GM18498 (cell line): ENCODE results near the gene PLXNA2.

ENCODE experiments used
- ATAC-seq: cut with Tn5 transposase; IDR thresholded peaks from one replicate; pipeline ENCODE4 v1.9.1; 2021; ENCODE audit warnings: mild to moderate bottlenecking, moderate library complexity; ENCODE audit not compliant: unreplicated experiment

PLXNA2 gene

GRCh38 chr1:208101661-208102431 is 142.3 kb downstream of the PLXNA2 start:
- ATAC-seq, result no peak

DNA sequence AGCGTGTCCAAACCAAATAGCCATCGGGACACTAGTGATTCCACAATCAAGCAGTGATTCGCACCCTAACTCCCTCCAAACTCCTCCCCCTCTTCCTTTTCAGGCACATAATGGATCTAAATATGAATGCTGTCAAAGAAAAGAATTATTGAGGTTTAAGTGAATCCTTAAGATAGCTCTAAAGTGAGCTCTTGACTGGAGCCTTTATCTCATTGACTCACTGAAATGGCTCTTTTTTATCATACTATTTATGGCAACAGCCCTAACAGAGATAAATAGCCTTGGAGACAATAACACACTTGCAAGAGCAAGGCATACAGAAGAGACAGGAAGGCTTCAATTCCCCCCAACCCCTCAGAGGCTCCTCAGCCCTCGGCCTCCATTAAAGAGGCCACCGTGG is 143.3 kb downstream of the PLXNA2 start:
- ATAC-seq, result no peak

DNA sequence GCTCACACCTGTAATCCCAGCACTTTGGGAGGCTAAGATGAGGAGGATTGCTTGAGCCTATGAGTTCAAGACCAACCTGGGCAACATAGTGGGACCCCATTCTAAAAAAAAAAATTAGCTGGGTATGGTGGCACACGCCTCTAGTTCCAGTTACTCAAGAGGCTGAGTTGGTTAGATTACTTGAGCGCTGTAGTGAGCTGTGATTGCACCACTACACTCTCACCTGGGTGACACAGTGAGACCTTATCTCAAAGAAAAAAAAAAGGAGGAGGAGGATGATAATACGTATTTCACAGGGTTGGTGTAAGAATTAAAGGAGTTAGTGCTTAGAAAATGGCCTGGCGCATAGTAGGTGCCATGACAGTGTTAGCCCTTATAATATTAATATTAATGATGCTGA is 144.1 kb downstream of the PLXNA2 start:
- ATAC-seq, result no peak

DNA sequence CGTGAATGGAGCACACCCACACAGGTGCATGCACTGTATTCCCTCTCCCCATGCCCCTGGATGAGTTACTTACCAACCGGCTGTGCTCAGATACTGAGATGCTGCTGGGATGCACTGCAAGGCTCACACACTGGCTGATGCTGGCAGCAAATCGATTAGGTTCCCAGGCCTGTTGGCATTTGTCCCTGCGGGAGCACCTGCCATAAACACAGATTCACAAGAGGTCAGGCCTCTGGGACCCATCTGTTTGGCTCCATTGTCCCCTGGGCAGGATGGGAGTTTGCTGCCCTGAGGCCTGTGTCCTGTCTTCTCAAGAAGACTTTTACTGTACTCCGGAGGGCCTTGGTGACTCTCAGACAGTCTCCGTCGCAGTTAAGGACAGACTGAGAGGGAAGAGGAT is 145.4 kb downstream of the PLXNA2 start:
- ATAC-seq, result no peak

DNA sequence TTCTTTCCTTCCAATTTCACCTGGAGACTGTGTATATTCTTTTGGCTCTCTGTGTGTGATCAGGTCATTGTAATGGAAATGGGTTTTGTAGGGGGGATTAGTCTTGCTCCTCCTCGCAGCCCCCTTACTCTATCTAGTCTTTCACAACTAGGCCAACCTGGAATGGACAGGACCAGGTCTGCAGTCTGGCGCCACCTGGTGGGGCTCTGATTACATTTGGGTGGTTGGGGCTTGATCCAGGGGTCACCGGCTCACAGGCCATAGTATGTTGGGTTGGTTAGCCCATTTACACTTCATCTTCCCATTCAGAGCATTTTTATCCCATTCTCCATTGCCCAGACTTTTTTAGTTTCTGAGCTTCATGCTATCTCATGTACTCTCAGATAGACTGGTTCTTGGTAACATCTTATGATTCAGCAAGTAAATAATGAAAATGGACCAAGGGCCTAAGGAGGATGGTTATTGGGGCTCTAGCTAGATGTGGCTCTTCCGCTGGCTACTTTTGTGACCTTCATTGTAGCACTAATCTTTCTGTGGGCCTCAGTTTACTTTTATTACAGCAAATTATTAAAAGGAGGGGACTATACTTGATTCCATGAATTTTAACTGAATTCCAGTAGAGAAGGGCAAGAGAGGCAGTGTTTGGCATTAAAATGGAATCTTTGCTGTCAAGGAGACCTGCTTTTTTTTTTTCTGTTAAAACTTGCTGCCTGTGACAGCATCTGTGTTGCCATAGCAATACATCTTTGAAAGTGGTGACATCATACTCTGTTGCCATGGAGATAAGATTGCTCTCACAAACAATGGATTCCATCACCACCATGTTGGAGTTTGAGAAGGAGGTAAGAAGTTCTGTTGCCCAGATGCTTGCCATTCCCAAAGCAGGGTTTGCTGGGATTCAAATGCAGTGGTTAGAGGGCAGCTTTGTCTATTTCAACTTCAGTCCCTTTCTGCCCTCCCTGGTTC is 150.1 kb downstream of the PLXNA2 start:
- ATAC-seq, result peak; percentile 69

DNA sequence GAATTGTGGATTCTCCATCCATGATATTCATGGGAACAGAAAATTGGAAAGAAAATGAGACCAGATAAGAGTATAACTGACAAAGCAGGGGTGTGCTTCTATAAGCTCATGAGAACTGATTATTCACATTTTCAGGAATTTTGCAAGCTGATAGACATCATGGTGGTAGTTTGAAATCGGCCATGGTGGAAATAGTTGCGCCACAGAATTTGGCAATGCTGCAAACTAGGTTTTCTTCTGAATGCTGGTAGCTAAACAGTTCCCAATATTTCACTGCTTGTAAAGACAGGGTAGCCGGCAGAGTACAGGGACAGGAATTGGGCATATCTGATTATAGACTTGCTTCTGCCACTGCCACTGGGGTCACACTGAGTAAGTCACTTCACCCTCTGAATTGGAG is 151.1 kb downstream of the PLXNA2 start:
- no peak for ATAC-seq

- ATAC-seq, result no peak
These were observed 153.5 kb downstream of the PLXNA2 start for GRCh38 chr1:208090388-208091301.

GRCh38 chr1:208089761-208090370 is 154.3 kb downstream of the PLXNA2 start:
- no peak for ATAC-seq

- ATAC-seq, result no peak
These were observed 155.0 kb downstream of the PLXNA2 start for GRCh38 chr1:208089149-208089548.

DNA sequence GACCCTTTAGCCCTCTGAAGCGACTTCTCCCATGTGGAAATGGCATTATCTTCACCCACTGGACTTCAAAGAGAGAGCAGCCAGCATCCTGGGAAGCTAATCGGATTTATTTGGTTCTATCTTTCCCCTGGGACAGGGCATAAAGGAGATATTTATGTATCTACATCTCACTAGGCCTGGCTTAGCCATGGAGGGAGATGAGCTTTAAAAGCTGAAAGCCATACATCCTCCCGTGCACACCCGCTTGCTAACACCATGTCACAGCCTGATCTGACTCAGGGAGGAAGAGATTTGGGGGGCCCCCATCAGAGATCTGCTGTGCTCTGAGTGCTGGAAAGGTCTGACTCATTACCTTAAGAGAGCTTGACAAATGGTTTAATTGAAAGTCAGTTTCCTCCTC is 155.9 kb downstream of the PLXNA2 start:
- ATAC-seq, result no peak

GRCh38 chr1:208085655-208086515 is 158.3 kb downstream of the PLXNA2 start:
- no peak for ATAC-seq

DNA sequence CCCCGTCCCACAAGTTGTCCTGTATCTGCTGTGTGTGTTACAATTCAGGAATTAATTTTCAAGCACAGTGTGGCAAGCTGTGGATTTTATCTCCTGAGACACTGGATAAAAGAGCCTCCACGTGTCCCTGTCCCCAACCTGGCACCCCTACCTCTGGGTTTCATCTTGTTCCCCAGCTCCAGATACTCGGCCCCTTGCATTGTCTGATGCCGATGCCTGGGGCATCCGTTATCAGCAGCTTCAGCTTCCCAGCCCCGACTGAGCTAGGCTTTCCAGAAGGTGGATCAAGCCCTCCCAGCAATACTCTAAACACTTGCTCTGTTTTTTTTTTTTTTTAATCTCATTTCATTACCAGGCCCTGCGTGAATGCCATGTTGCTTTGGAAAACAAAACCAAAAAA is 159.4 kb downstream of the PLXNA2 start:
- no peak for ATAC-seq

DNA sequence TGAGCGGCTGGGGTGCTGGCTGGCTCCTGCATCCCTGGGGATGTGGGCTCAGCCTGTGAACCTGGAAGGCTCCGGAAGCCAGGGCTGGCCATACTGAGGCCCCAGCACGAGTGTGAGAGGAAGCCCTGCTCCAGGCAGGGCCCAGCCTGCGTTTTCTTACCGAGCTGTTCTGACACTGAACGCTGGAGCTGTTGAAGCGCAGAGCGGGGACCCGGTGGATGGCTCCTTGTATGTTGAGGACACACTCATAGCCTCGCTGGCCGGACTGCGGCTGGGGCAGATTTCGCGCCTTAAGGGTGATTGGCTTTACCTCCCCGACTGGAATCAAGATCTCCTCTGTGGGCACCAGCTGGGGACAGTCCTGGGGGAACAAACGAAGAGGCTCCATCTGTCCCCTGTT is 160.0 kb downstream of the PLXNA2 start:
- ATAC-seq, result no peak

GRCh38 chr1:208083715-208084085 is 160.5 kb downstream of the PLXNA2 start:
- ATAC-seq, result no peak

DNA sequence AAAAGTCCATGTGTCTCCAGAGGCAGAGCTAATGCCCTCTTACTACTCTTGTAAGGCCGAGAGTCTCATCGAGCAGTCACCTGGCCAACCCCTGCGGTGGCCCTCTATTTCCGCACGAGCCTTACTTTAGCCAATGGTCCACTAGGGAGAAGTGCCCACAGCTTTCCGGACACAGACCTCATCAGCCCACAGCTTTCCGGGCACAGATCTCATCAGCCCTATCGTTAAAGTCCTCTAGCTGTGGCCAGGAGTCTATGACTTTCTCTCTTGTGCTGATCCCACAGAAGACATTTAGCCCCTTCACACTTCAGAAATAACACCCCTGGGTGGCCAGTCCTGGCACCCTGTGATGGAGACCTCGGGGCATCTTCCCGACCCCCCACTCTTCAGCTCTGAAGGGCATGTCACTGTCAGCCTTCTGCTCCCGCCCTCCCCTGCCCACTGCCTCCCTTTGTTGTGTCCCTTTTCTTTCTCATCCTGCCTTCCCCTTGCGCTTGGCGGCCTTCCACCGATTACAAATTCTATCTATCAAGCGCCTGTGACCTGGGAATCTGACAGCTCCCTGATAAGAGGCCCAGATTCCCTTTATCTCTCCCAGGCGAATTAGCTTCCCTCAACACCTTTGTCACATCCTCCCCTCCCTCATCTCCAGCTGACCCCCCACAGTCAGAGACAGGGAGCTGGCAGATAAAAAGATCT is 161.0 kb downstream of the PLXNA2 start:
- no peak for ATAC-seq

DNA sequence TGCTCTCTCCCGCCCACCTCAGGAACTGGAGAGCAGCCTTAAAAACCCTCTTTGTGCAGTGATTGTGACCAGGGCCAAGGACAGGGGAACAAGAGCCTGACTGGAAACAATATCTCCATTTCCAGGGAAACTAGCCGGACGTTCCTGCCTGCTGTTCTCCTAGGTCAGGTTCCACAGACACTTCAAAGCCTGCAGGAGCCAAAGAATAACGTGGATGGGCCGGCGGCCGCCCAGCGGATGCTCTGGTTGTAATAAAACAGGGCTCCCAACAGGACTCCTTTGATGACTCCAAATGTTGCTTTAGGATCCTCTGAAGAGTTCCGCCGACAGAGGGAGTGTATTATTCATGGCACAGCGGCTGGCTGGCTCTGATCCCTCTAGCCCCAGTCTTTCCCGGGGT is 162.2 kb downstream of the PLXNA2 start:
- ATAC-seq, result no peak

- no peak for ATAC-seq
These were observed 163.5 kb downstream of the PLXNA2 start for GRCh38 chr1:208080396-208081286.

GRCh38 chr1:208079161-208079560 is 165.0 kb downstream of the PLXNA2 start:
- no peak for ATAC-seq
